Uterus (tissue), 4 donors: ENCODE results near the gene CRACDL. TPM values are rescaled to one million over a fixed set of nuclear protein-coding genes. Genes with fewer than 3 reads are reported as not detected.

Experiments
- DNase-seq, 2 donors: peaks; one replicate each; pipeline ENCODE4 v3.0.0-alpha.2; 2019 to 2020
- H3K27ac ChIP-seq, 2 donors: fragments of 200-600 bp; sonication (generic); 1 replicate in 1 of 2; 2 replicates in 1 of 2; pipeline ENCODE4 v1.5.1; 2016 to 2018
- H3K27me3 ChIP-seq, 2 donors: fragments of 200-600 bp; sonication (generic); one replicate each; pipeline ENCODE4 v1.5.1; 2018 to 2019; ENCODE audit warnings: control low read depth in 1 of 2
- H3K36me3 ChIP-seq, 2 donors: fragments of 200-600 bp; sonication (generic); one replicate each; pipeline ENCODE4 v1.5.1; 2019; ENCODE audit warnings: control low read depth in 1 of 2
- H3K4me1 ChIP-seq, 2 donors: fragments of 200-600 bp; sonication (generic); one replicate each; pipeline ENCODE4 v1.5.1; 2018 to 2019; ENCODE audit warnings: control low read depth in 1 of 2
- H3K4me3 ChIP-seq, 2 donors: fragments of 200-600 bp; sonication (generic); 1 replicate in 1 of 2; 2 replicates in 1 of 2; pipeline ENCODE4 v1.5.1; 2018 to 2019; ENCODE audit warnings: mild to moderate bottlenecking in 1 of 2
- H3K9me3 ChIP-seq, 2 donors: fragments of 200-600 bp; sonication (generic); one replicate each; pipeline ENCODE4 v1.5.1; 2019; ENCODE audit warnings: control low read depth in 1 of 2
- CTCF ChIP-seq, 4 experiments: fragments of 200-600 bp in 2 of 4; fragments of 450-650 bp in 2 of 4; sonication (generic) in 2 of 4; IDR thresholded peaks; one replicate each; pipeline ENCODE4 v1.5.1; 2016 to 2019; ENCODE audit warnings: antibody characterized with exemption in 4 of 4, mild to moderate bottlenecking in 2 of 4, moderate library complexity in 1 of 4
- POLR2A ChIP-seq, 2 donors: fragments of 450-650 bp; IDR thresholded peaks; one replicate each; pipeline ENCODE4 v1.6.1; 2016; ENCODE audit warnings: antibody characterized with exemption in 2 of 2, mild to moderate bottlenecking in 1 of 2, moderate library complexity in 1 of 2
- intact Hi-C: fragments of 100-400 bp; cut with DNase I; formaldehyde crosslinking; loops from one replicate; pipeline ENCODE4 v1.15.1; 2023; ENCODE audit warnings: low total_unique reads
- total RNA-seq, 4 donors: library from RNA; depleted of rRNA in 3 of 4; stranded (reverse); fragments of >200 nt in 3 of 4; gene quantifications; one replicate each; pipeline versions ENCODE4 v1.1.0 to v1.2.4, GENCODE V29; 2014 to 2023
- donor health status: DM: yes; HTN: yes; CAD: no.

The CRACDL gene
- total RNA-seq, 4 donors from 2014 or later: 1.5 to 14.6 (median 6.1) TPM

GRCh38 chr2:98773169-98773568 is 162.9 kb downstream of the CRACDL start:
- intact Hi-C loops: no loop called here
- DNase-seq: no peak
- Histone ChIP-seq H3K4me1 (no peaks in the 10 kb centered on the region), H3K27me3 (no peaks in the 10 kb centered on the region), H3K36me3 (no peaks in the 10 kb centered on the region), H3K9me3 (no peaks in the 10 kb centered on the region), H3K4me3 (no peak overlapping the region), H3K27ac (no peak overlapping the region)
- TF ChIP-seq POLR2A (IDR thresholded peaks at IDR 0.05) (no peak), CTCF (IDR thresholded peaks at IDR 0.05) (no peak)

GRCh38 chr2:98772536-98772935 is 163.5 kb downstream of the CRACDL start:
- Histone ChIP-seq H3K9me3 (no peaks in the 10 kb centered on the region), H3K36me3 (no peaks in the 10 kb centered on the region), H3K4me1 (no peaks in the 10 kb centered on the region), H3K27me3 (no peaks in the 10 kb centered on the region), H3K27ac (no peak overlapping the region), H3K4me3 (no peak overlapping the region)
- TF ChIP-seq POLR2A (IDR thresholded peaks at IDR 0.05): no peak
- TF ChIP-seq CTCF (IDR thresholded peaks at IDR 0.05): no peak
- no peak for DNase-seq
- intact Hi-C loops: no loop called here

- intact Hi-C loops: no loop called here
- no peak for DNase-seq
- Histone ChIP-seq H3K27me3 (no peaks in the 10 kb centered on the region), H3K36me3 (no peaks in the 10 kb centered on the region), H3K4me3 (no peak overlapping the region), H3K4me1 (no peaks in the 10 kb centered on the region), H3K9me3 (no peaks in the 10 kb centered on the region), H3K27ac (no peak overlapping the region)
- TF ChIP-seq POLR2A (IDR thresholded peaks at IDR 0.05) (no peak), CTCF (IDR thresholded peaks at IDR 0.05) (no peak)
These were observed 164.1 kb downstream of the CRACDL start for GRCh38 chr2:98771721-98772524.

- no peak for DNase-seq
- no peaks in the 10 kb centered on the region for H3K36me3 ChIP-seq
- H3K27me3 ChIP-seq: no peaks in the 10 kb centered on the region
- intact Hi-C loops: no loop called here
- no peak overlapping the region for H3K27ac ChIP-seq
- TF ChIP-seq CTCF (IDR thresholded peaks at IDR 0.05): no peak
- no peak for TF ChIP-seq POLR2A (IDR thresholded peaks at IDR 0.05)
- H3K9me3 ChIP-seq: no peaks in the 10 kb centered on the region
- H3K4me3 ChIP-seq: no peak overlapping the region
- H3K4me1 ChIP-seq: no peaks in the 10 kb centered on the region
These were observed 164.8 kb downstream of the CRACDL start for GRCh38 chr2:98771264-98771663.

GRCh38 chr2:98769784-98770183 is 166.2 kb downstream of the CRACDL start:
- Histone ChIP-seq H3K4me3 (no peak overlapping the region), H3K27me3 (no peaks in the 10 kb centered on the region), H3K4me1 (no peaks in the 10 kb centered on the region), H3K9me3 (no peaks in the 10 kb centered on the region), H3K27ac (no peak overlapping the region), H3K36me3 (no peaks in the 10 kb centered on the region)
- TF ChIP-seq POLR2A (IDR thresholded peaks at IDR 0.05): no peak
- TF ChIP-seq CTCF (IDR thresholded peaks at IDR 0.05): no peak
- intact Hi-C loops: no loop called here
- DNase-seq: no peak
